HCT116 (cell line): Measurements from ENCODE around the gene TDRD12. TPM values are rescaled to one million over a fixed set of nuclear protein-coding genes. Genes with fewer than 3 reads are reported as not detected.

Source experiments
- ATAC-seq: fragments of 200-7000 bp; cut with Tn5 transposase; 2 replicates; pipeline ENCODE4 v1.9.1; 2020; ENCODE audit warnings: mild to moderate bottlenecking, moderate library complexity
- BruUV-seq: library from RNA; stranded (reverse); fragments of 400-500 nt; replicated peaks from 2 replicates; lab custom pipeline; 2021; lab: Mats Ljungman, UMichigan
- CTCF ChIA-PET: fragments of 300-600 bp; sonication (Branson Sonifier 250); formaldehyde crosslinking; loops from one replicate; lab custom pipeline; 2021; ENCODE audit warnings: antibody characterized with exemption; lab: Charles Lee
- POLR2A ChIA-PET: fragments of 300-600, 350-600 bp; sonication (Branson Sonifier 250); formaldehyde crosslinking; loops from one replicate; lab custom pipeline; 2021; ENCODE audit warnings: antibody characterized with exemption; lab: Charles Lee
- RAD21 ChIA-PET, 2 experiments: fragments of 300-600 bp; sonication (Branson Sonifier 250); formaldehyde crosslinking; loops; one replicate each; lab custom pipeline; 2023; ENCODE audit warnings: low total read pairs in 2 of 2; ENCODE audit not compliant: uncharacterized antibody in 2 of 2, unreplicated experiment in 2 of 2, low non-redundant PET in 1 of 2; lab: Charles Lee
- DNase-seq: peaks from one replicate; pipeline ENCODE4 v3.0.0-alpha.2; 2010; ENCODE audit warnings: low read depth, low spot score
- H2AFZ ChIP-seq: fragments of 200-600 bp; shearing (Covaris generic), sonication (generic); 2 replicates; pipeline ENCODE4 v1.6.1; 2017; ENCODE audit warnings: low read depth, mixed run types, mixed read lengths, antibody characterized with exemption, low read length; ENCODE audit not compliant: poor library complexity, severe bottlenecking
- H3K27ac ChIP-seq: 2 replicates; pipeline ENCODE4 v1.5.1; 2012; ENCODE audit warnings: low read depth, low read length
- H3K27me3 ChIP-seq: fragments of 200-600 bp; sonication (generic); 2 replicates; pipeline ENCODE4 v1.6.1; 2016; ENCODE audit warnings: mixed run types, low read length, mixed read lengths; ENCODE audit not compliant: insufficient read depth
- H3K36me3 ChIP-seq, 2 experiments: fragments of 200-500 bp in 1 of 2; fragments of 200-600 bp in 1 of 2; sonication (Bioruptor generic) in 1 of 2; sonication (generic) in 1 of 2; 2 replicates each; pipeline versions ENCODE4 v1.5.1 to v1.6.1; 2014 to 2016; ENCODE audit warnings: low read length in 2 of 2, inconsistent platforms in 1 of 2, mixed read lengths in 1 of 2, mixed run types in 1 of 2; ENCODE audit not compliant: insufficient read depth in 2 of 2, control insufficient read depth in 1 of 2
- H3K4me1 ChIP-seq, 2 experiments: fragments of 200-600 bp in 1 of 2; sonication (generic) in 1 of 2; 2 replicates each; pipeline versions ENCODE4 v1.5.1 to v1.6.1; 2012 to 2017; ENCODE audit warnings: low read length in 2 of 2, inconsistent platforms in 1 of 2, mild to moderate bottlenecking in 1 of 2, mixed read lengths in 1 of 2, mixed run types in 1 of 2, moderate library complexity in 1 of 2; ENCODE audit not compliant: insufficient read depth in 2 of 2, control insufficient read depth in 1 of 2
- H3K4me2 ChIP-seq: fragments of 200-600 bp; sonication (generic); 2 replicates; pipeline ENCODE4 v1.6.1; 2017; ENCODE audit warnings: mixed run types, low read length, mixed read lengths
- H3K4me3 ChIP-seq, 2 experiments: fragments of 200-600 bp in 1 of 2; sonication (generic) in 1 of 2; replicated peaks in 1 of 2; 2 replicates each; pipeline ENCODE4 v1.5.1; 2011 to 2016; ENCODE audit warnings: low read length in 2 of 2, control low read depth in 1 of 2, low read depth in 1 of 2, mild to moderate bottlenecking in 1 of 2, mixed read lengths in 1 of 2, mixed run types in 1 of 2
- H3K79me2 ChIP-seq: fragments of 200-600 bp; sonication (generic); 2 replicates; pipeline ENCODE4 v1.6.1; 2017; ENCODE audit warnings: mild to moderate bottlenecking, mixed run types, low read length, moderate library complexity, mixed read lengths; ENCODE audit not compliant: insufficient read depth
- H3K9ac ChIP-seq: fragments of 200-600 bp; sonication (generic); 2 replicates; pipeline ENCODE4 v1.6.1; 2016; ENCODE audit warnings: low read length, mixed read lengths
- H3K9me2 ChIP-seq: fragments of 200-600 bp; sonication (generic), shearing (Covaris generic); 2 replicates; pipeline ENCODE4 v1.6.1; 2017; ENCODE audit warnings: mixed run types, mild to moderate bottlenecking, moderate library complexity; ENCODE audit not compliant: insufficient read depth
- H3K9me3 ChIP-seq, 2 experiments: fragments of 200-500 bp in 1 of 2; fragments of 200-600 bp in 1 of 2; sonication (Bioruptor generic) in 1 of 2; sonication (generic) in 1 of 2; 2 replicates each; pipeline ENCODE4 v1.6.1; 2014 to 2017; ENCODE audit warnings: low read length in 2 of 2, mixed read lengths in 2 of 2, inconsistent platforms in 1 of 2, low read depth in 1 of 2, mild to moderate bottlenecking in 1 of 2, mixed run types in 1 of 2, moderate library complexity in 1 of 2; ENCODE audit not compliant: control insufficient read depth in 1 of 2, insufficient read depth in 1 of 2
- H4K20me1 ChIP-seq: fragments of 200-600 bp; sonication (generic), shearing (Covaris generic); 2 replicates; pipeline ENCODE4 v1.6.1; 2017; ENCODE audit warnings: mixed run types, mild to moderate bottlenecking, moderate library complexity; ENCODE audit not compliant: insufficient read depth
- EGR1 ChIP-seq: IDR thresholded peaks from 2 replicates; pipeline ENCODE4 v1.6.1; 2012; ENCODE audit warnings: low read depth
- ELF1 ChIP-seq: IDR thresholded peaks from 2 replicates; pipeline ENCODE4 v1.6.1; 2012; ENCODE audit warnings: low read depth, borderline replicate concordance
- FOSL1 ChIP-seq: IDR thresholded peaks from 2 replicates; pipeline ENCODE4 v1.6.1; 2012; ENCODE audit warnings: low read depth
- JUND ChIP-seq: IDR thresholded peaks from 2 replicates; pipeline ENCODE4 v1.6.1; 2012
- POLR2A ChIP-seq: IDR thresholded peaks from 2 replicates; pipeline ENCODE4 v1.7.0; 2011; ENCODE audit warnings: borderline replicate concordance; ENCODE audit not compliant: insufficient read depth, insufficient read length; ENCODE audit errors: extremely low read depth
- POLR2AphosphoS5 ChIP-seq: IDR thresholded peaks from 2 replicates; pipeline ENCODE4 v1.6.1; 2011; ENCODE audit warnings: mild to moderate bottlenecking, low read depth, low read length, moderate library complexity
- RAD21 ChIP-seq: IDR thresholded peaks from 2 replicates; pipeline ENCODE4 v1.6.1; 2012; ENCODE audit warnings: low read depth, mild to moderate bottlenecking
- REST ChIP-seq: IDR thresholded peaks from 2 replicates; pipeline ENCODE4 v1.6.1; 2012; ENCODE audit warnings: low read depth
- SIN3A ChIP-seq: IDR thresholded peaks from 2 replicates; pipeline ENCODE4 v1.6.1; 2012; ENCODE audit warnings: low read depth
- SRF ChIP-seq: IDR thresholded peaks from 2 replicates; pipeline ENCODE4 v1.6.1; 2012; ENCODE audit warnings: low read depth
- TCF7L2 ChIP-seq: IDR thresholded peaks from 2 replicates; pipeline ENCODE4 v1.7.0; 2011; ENCODE audit warnings: borderline replicate concordance, inconsistent platforms; ENCODE audit not compliant: insufficient read depth, insufficient read length; ENCODE audit errors: extremely low read depth
- YY1 ChIP-seq: IDR thresholded peaks from 2 replicates; pipeline ENCODE4 v1.6.1; 2011; ENCODE audit warnings: low read length, low read depth, moderate library complexity, mild to moderate bottlenecking; ENCODE audit not compliant: insufficient replicate concordance; ENCODE audit errors: extremely low read depth
- ZFX ChIP-seq: fragments of 450-650 bp; IDR thresholded peaks from 2 replicates; pipeline ENCODE4 v1.6.1; 2017
- ZNF274 ChIP-seq: fragments of 200-500 bp; sonication (Bioruptor generic); IDR thresholded peaks from 2 replicates; pipeline ENCODE4 v1.6.1; 2014; ENCODE audit warnings: mild to moderate bottlenecking, low read depth, low read length, inconsistent platforms
- intact Hi-C: fragments of 100-400 bp; cut with micrococcal nuclease; formaldehyde crosslinking; loops from 2 replicates; pipeline ENCODE4 v1.10.0; 2022
- total RNA-seq: library from RNA; stranded (reverse); gene quantifications from one replicate; pipeline ENCODE4 v1.2.1, GENCODE V29; 2021; ENCODE audit not compliant: unreplicated experiment
- TF ChIP-seq, protein P1 (sequence below), 3 experiments: fragments of 200-600 bp in 1 of 3; sonication (generic) in 1 of 3; IDR thresholded peaks in 2 of 3; conservative IDR thresholded peaks in 1 of 3; 2 replicates each; pipeline ENCODE4 v1.5.1; 2012 to 2017; ENCODE audit warnings: low read depth in 2 of 3, low read length in 2 of 3, antibody characterized with exemption in 1 of 3, borderline replicate concordance in 1 of 3, control low read depth in 1 of 3, mild to moderate bottlenecking in 1 of 3, mixed read lengths in 1 of 3, mixed run types in 1 of 3, moderate library complexity in 1 of 3; ENCODE audit not compliant: insufficient read depth in 1 of 3
- TF ChIP-seq, protein P2 (sequence below): IDR thresholded peaks from 2 replicates; pipeline ENCODE4 v1.6.1; 2012
- TF ChIP-seq, protein P3 (sequence below): IDR thresholded peaks from 2 replicates; pipeline ENCODE4 v1.6.1; 2012

The TDRD12 gene
- total RNA-seq, 1 experiment from 2014 or later, result 0.30 TPM

- no peak for DNase-seq
- intact Hi-C loops, result no loop called here
- RAD21 ChIA-PET, result no interaction called here
- Histone ChIP-seq H3K9ac (no peak overlapping the region), H3K27me3 (no peaks in the 10 kb centered on the region), H3K36me3 (peaks cover 19 to 42% of the 10 kb centered on the region in 2 experiments), H3K27ac (no peak overlapping the region), H3K4me3 (no peak overlapping the region), H3K9me3 (peaks cover 2 to 4% of the 10 kb centered on the region in 2 experiments; a peak in 3 of 4 replicates), H3K4me2 (no peak overlapping the region), H3K9me2 (no peaks in the 10 kb centered on the region), H3K79me2 (peaks cover 46% of the 10 kb centered on the region), H3K4me1 (no peaks in the 10 kb centered on the region), H2AFZ (no peak overlapping the region), H4K20me1 (no peaks in the 10 kb centered on the region)
- CTCF ChIA-PET, result no interaction called here
- no peak for ATAC-seq
- POLR2A ChIA-PET, result no interaction called here
- TF ChIP-seq ZFX (no peak), YY1 (no peak), POLR2AphosphoS5 (no peak), EGR1 (no peak), RAD21 (no peak), ELF1 (no peak), ZNF274 (no peak), POLR2A (no peak), SRF (no peak), SIN3A (no peak), REST (no peak), FOSL1 (no peak), TCF7L2 (no peak), JUND (no peak)
- TF ChIP-seq, protein P1, sequence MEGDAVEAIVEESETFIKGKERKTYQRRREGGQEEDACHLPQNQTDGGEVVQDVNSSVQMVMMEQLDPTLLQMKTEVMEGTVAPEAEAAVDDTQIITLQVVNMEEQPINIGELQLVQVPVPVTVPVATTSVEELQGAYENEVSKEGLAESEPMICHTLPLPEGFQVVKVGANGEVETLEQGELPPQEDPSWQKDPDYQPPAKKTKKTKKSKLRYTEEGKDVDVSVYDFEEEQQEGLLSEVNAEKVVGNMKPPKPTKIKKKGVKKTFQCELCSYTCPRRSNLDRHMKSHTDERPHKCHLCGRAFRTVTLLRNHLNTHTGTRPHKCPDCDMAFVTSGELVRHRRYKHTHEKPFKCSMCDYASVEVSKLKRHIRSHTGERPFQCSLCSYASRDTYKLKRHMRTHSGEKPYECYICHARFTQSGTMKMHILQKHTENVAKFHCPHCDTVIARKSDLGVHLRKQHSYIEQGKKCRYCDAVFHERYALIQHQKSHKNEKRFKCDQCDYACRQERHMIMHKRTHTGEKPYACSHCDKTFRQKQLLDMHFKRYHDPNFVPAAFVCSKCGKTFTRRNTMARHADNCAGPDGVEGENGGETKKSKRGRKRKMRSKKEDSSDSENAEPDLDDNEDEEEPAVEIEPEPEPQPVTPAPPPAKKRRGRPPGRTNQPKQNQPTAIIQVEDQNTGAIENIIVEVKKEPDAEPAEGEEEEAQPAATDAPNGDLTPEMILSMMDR (IDR thresholded peaks at IDR 0.05 in 2 of 3, conservative IDR thresholded peaks at IDR 0.05 in 1 of 3; ENCODE audit: borderline replicate concordance in 1 of 3, insufficient read depth in 1 of 3, low read depth in 2 of 3, low read length in 2 of 3), result no peak
- TF ChIP-seq, protein P2, sequence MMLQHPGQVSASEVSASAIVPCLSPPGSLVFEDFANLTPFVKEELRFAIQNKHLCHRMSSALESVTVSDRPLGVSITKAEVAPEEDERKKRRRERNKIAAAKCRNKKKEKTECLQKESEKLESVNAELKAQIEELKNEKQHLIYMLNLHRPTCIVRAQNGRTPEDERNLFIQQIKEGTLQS, result no peak
- TF ChIP-seq, protein P3, sequence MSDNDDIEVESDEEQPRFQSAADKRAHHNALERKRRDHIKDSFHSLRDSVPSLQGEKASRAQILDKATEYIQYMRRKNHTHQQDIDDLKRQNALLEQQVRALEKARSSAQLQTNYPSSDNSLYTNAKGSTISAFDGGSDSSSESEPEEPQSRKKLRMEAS, result no peak
- no TSS peak for BruUV-seq
Observed at GRCh38 chr19:32709032-32709431, 10.5 kb upstream of the TDRD12 start.
